ENCODE measurements around the gene EIF2S2. TPM values are rescaled to one million over a fixed set of nuclear protein-coding genes. Genes with fewer than 3 reads are reported as not detected.

Gene EIF2S2
- total and polyA plus RNA-seq, 2 donors (not counting 1 experiment from before 2014, with no cell fraction given): 11.3 to 26.4 TPM

GRCh38 chr20:34091637-34092200 is 20.3 kb downstream of the EIF2S2 start:
- Mint-ChIP-seq H3K4me3 (no peak overlapping the region), H3K27ac (no peak overlapping the region), H3K4me1 (no peaks in the 10 kb centered on the region), H3K27me3 (no peaks in the 10 kb centered on the region), H3K9me3 (ENCODE audit: insufficient read depth) (no peaks in the 10 kb centered on the region)
- Histone ChIP-seq H2AFZ (ENCODE audit: insufficient read depth, low read depth, low read length, poor library complexity, severe bottlenecking) (no peak overlapping the region), H3K27me3 (replicated peaks in 1 of 4; ENCODE audit: control extremely low read depth in 1 of 4, control insufficient read depth in 3 of 4, insufficient read depth in 4 of 4, low read length in 3 of 4) (no peaks in the 10 kb centered on the region), H3K4me3 (ENCODE audit: control extremely low read depth in 1 of 5, extremely low read depth in 1 of 5, insufficient read depth in 1 of 5, low read depth in 2 of 5, low read length in 4 of 5) (no peak overlapping the region), H3K4me2 (replicated peaks; ENCODE audit: low read depth, low read length, poor library complexity, severe bottlenecking) (no peak overlapping the region), H3K9ac (ENCODE audit: low read length) (no peak overlapping the region), H3K79me2 (ENCODE audit: control insufficient read depth, insufficient read depth, low read length) (peaks cover 3% of the 10 kb centered on the region), H3K9me3 (ENCODE audit: control extremely low read depth in 1 of 3, control insufficient read depth in 2 of 3, insufficient read depth in 1 of 3, low read length in 2 of 3) (no peaks in the 10 kb centered on the region), H4K20me1 (ENCODE audit: control insufficient read depth, insufficient read depth, low read length, poor library complexity, severe bottlenecking) (peaks cover 21% of the 10 kb centered on the region), H3K27ac (ENCODE audit: low read length in 2 of 2) (no peak overlapping the region), H3K36me3 (replicated peaks in 1 of 2; ENCODE audit: control extremely low read depth in 1 of 2, control insufficient read depth in 1 of 2, extremely low read depth in 1 of 2, insufficient read depth in 2 of 2, low read length in 1 of 2) (peaks cover 24 to 89% of the 10 kb centered on the region in 2 experiments), H3K4me1 (ENCODE audit: control insufficient read depth in 2 of 2, insufficient read depth in 2 of 2, low read length in 2 of 2) (no peaks in the 10 kb centered on the region)
- ChIA-PET POLR2A (interaction anchor here (0.6 kb wide), 1 partner anchor 9 kb away, joined by 3 read pairs; no protein-coding TSS in a partner anchor), CTCF (no interaction called here)
- WGBS (ENCODE audit: insufficient coverage): no CpG with 5 or more reads among the region's 6 CpGs
- no peak for TF ChIP-seq CTCF (IDR thresholded peaks at IDR 0.05)
- no peak for TF ChIP-seq EZH2 (IDR thresholded peaks at IDR 0.05; ENCODE audit: borderline replicate concordance, insufficient read depth, low read depth, low read length, poor library complexity, severe bottlenecking)
- ATAC-seq (ENCODE audit: low read depth) (no peak), DNase-seq (no peak)
- intact Hi-C loops (cut with micrococcal nuclease): no loop called here

GRCh38 chr20:34090645-34091044 is 21.4 kb downstream of the EIF2S2 start:
- no peaks in the 10 kb centered on the region for H3K4me1 Mint-ChIP-seq
- ChIA-PET CTCF (no interaction called here), POLR2A (no interaction called here)
- Histone ChIP-seq H3K36me3 (replicated peaks in 1 of 2; ENCODE audit: control extremely low read depth in 1 of 2, control insufficient read depth in 1 of 2, extremely low read depth in 1 of 2, insufficient read depth in 2 of 2, low read length in 1 of 2) (peaks cover 20 to 83% of the 10 kb centered on the region in 2 experiments), H3K4me3 (ENCODE audit: control extremely low read depth in 1 of 5, extremely low read depth in 1 of 5, insufficient read depth in 1 of 5, low read depth in 2 of 5, low read length in 4 of 5) (no peak overlapping the region), H3K9ac (ENCODE audit: low read length) (no peak overlapping the region), H3K79me2 (ENCODE audit: control insufficient read depth, insufficient read depth, low read length) (peaks cover 4% of the 10 kb centered on the region), H2AFZ (ENCODE audit: insufficient read depth, low read depth, low read length, poor library complexity, severe bottlenecking) (no peak overlapping the region), H3K4me1 (ENCODE audit: control insufficient read depth in 2 of 2, insufficient read depth in 2 of 2, low read length in 2 of 2) (no peaks in the 10 kb centered on the region), H3K27ac (ENCODE audit: low read length in 2 of 2) (no peak overlapping the region), H3K4me2 (replicated peaks; ENCODE audit: low read depth, low read length, poor library complexity, severe bottlenecking) (no peak overlapping the region), H3K27me3 (replicated peaks in 1 of 4; ENCODE audit: control extremely low read depth in 1 of 4, control insufficient read depth in 3 of 4, insufficient read depth in 4 of 4, low read length in 3 of 4) (no peaks in the 10 kb centered on the region), H3K9me3 (ENCODE audit: control extremely low read depth in 1 of 3, control insufficient read depth in 2 of 3, insufficient read depth in 1 of 3, low read length in 2 of 3) (no peaks in the 10 kb centered on the region), H4K20me1 (ENCODE audit: control insufficient read depth, insufficient read depth, low read length, poor library complexity, severe bottlenecking) (peaks cover 24% of the 10 kb centered on the region)
- TF ChIP-seq EZH2 (IDR thresholded peaks at IDR 0.05; ENCODE audit: borderline replicate concordance, insufficient read depth, low read depth, low read length, poor library complexity, severe bottlenecking) (no peak), CTCF (IDR thresholded peaks at IDR 0.05) (no peak)
- H3K27ac Mint-ChIP-seq: no peak overlapping the region
- H3K4me3 Mint-ChIP-seq: no peak overlapping the region
- no peaks in the 10 kb centered on the region for H3K27me3 Mint-ChIP-seq
- intact Hi-C loops (cut with micrococcal nuclease): no loop called here
- no peak for DNase-seq
- no peak for ATAC-seq (ENCODE audit: low read depth)
- no peaks in the 10 kb centered on the region for H3K9me3 Mint-ChIP-seq (ENCODE audit: insufficient read depth)
- WGBS (ENCODE audit: insufficient coverage): 100% methylated on average over 2 of the region's 2 CpGs
